A549 (cell line): ENCODE data around the gene MRPS18A.

ENCODE experiments used
- ATOH8 ChIP-seq: fragments of 250-450 bp; sonication (Bioruptor Pico); IDR thresholded peaks from 2 replicates; pipeline ENCODE4 v1.5.0; 2020; ENCODE audit warnings: low read depth, mild to moderate bottlenecking, moderate library complexity
- BCL3 ChIP-seq: fragments of >200 bp; sonication (Bioruptor Twin); formaldehyde crosslinking; IDR thresholded peaks from 3 replicates; pipeline ENCODE4 v1.6.1; 2016
- CBX8 ChIP-seq: fragments of 200-600 bp; sonication (generic); IDR thresholded peaks from 2 replicates; pipeline ENCODE4 v1.6.1; 2016
- CTCF ChIP-seq: fragments of >200 bp; sonication (Bioruptor Twin); formaldehyde crosslinking; IDR thresholded peaks from 3 replicates; pipeline ENCODE4 v1.5.1; 2016
- MAX ChIP-seq: IDR thresholded peaks from 2 replicates; pipeline ENCODE4 v1.6.1; 2012
- NFE2L2 ChIP-seq: fragments of 150-350 bp; conservative IDR thresholded peaks from 2 replicates; pipeline ENCODE4 v1.6.1; 2014; ENCODE audit warnings: low read length
- POLR2A ChIP-seq: IDR thresholded peaks from 2 replicates; pipeline ENCODE4 v1.6.1; 2012; ENCODE audit warnings: mild to moderate bottlenecking, low read length
- RAD21 ChIP-seq, 2 experiments: fragments of >200 bp in 1 of 2; sonication (Bioruptor Twin) in 1 of 2; formaldehyde crosslinking in 1 of 2; IDR thresholded peaks in 1 of 2; conservative IDR thresholded peaks in 1 of 2; 2 replicates in 1 of 2; 3 replicates in 1 of 2; pipeline ENCODE4 v1.6.1; 2012 to 2018; ENCODE audit warnings: inconsistent platforms in 1 of 2
- RCOR1 ChIP-seq: fragments of 150-350 bp; IDR thresholded peaks from 2 replicates; pipeline ENCODE4 v1.6.1; 2014; ENCODE audit warnings: antibody characterized with exemption, low read length, low read depth
- RFX5 ChIP-seq: fragments of 450-650 bp; IDR thresholded peaks from 2 replicates; pipeline ENCODE4 v1.7.1; 2014; ENCODE audit warnings: antibody characterized with exemption, mild to moderate bottlenecking, moderate library complexity
- SMC3 ChIP-seq: fragments of >200 bp; sonication (Bioruptor Twin); formaldehyde crosslinking; IDR thresholded peaks from 3 replicates; pipeline ENCODE4 v1.6.1; 2018; ENCODE audit warnings: inconsistent platforms

GRCh38 chr6:43674291-43674690, 13.3 kb downstream of the MRPS18A start:
- TF ChIP-seq CTCF (no peak), BCL3 (no peak), NFE2L2 (no peak), RCOR1 (no peak), RFX5 (no peak), POLR2A (no peak), MAX (no peak), CBX8 (no peak), RAD21 (conservative IDR thresholded peaks at IDR 0.05 in 1 of 2, IDR thresholded peaks at IDR 0.05 in 1 of 2) (no peak), SMC3 (no peak), ATOH8 (CRISPR knock-in tag) (no peak)
